ENCODE results near the gene TMC1. TPM values are rescaled to one million over a fixed set of nuclear protein-coding genes. Genes with fewer than 3 reads are reported as not detected.

The TMC1 gene
- total and polyA plus RNA-seq, 2 of the 13 experiments (the other 11 are each of a cell fraction or from before 2014, with no cell fraction given), result 0.02 to 0.03 TPM

- no peak for TF ChIP-seq ZNF253 (CRISPR knock-in tag; IDR thresholded peaks at IDR 0.05; ENCODE audit: borderline replicate concordance)
- no peak for TF ChIP-seq ZNF432 (CRISPR knock-in tag; IDR thresholded peaks at IDR 0.05; ENCODE audit: borderline replicate concordance)
- TF ChIP-seq ZBTB8A (CRISPR knock-in tag; IDR thresholded peaks at IDR 0.05; ENCODE audit: borderline replicate concordance, low read depth), result no peak
- TF ChIP-seq, protein P1, sequence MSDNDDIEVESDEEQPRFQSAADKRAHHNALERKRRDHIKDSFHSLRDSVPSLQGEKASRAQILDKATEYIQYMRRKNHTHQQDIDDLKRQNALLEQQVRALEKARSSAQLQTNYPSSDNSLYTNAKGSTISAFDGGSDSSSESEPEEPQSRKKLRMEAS (IDR thresholded peaks at IDR 0.05), result no peak
- TF ChIP-seq STAG1 (CRISPR knock-in tag; IDR thresholded peaks at IDR 0.05), result peak; percentile 82
- TF ChIP-seq IKZF4 (CRISPR knock-in tag; IDR thresholded peaks at IDR 0.05; ENCODE audit: borderline replicate concordance, low read depth, not compliant biosample characterization), result peak; percentile 28
- TF ChIP-seq, protein P2, sequence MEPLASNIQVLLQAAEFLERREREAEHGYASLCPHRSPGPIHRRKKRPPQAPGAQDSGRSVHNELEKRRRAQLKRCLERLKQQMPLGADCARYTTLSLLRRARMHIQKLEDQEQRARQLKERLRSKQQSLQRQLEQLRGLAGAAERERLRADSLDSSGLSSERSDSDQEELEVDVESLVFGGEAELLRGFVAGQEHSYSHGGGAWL (CRISPR knock-in tag; IDR thresholded peaks at IDR 0.05), result no peak
- no peak for TF ChIP-seq ZBTB34 (CRISPR knock-in tag; IDR thresholded peaks at IDR 0.05)
- no peak for TF ChIP-seq NR1H2 (CRISPR knock-in tag; IDR thresholded peaks at IDR 0.05; ENCODE audit: borderline replicate concordance, low read depth)
- no peak for TF ChIP-seq IRX3 (CRISPR knock-in tag; IDR thresholded peaks at IDR 0.05; ENCODE audit: borderline replicate concordance, low read depth)
- no peak for TF ChIP-seq BRF2 (CRISPR knock-in tag; IDR thresholded peaks at IDR 0.05)
- no peak for TF ChIP-seq GTF3A (CRISPR knock-in tag; conservative IDR thresholded peaks at IDR 0.05)
- no peak for TF ChIP-seq PAXIP1 (CRISPR knock-in tag; conservative IDR thresholded peaks at IDR 0.05)
- no peak for TF ChIP-seq ZMAT5 (CRISPR knock-in tag; IDR thresholded peaks at IDR 0.05; ENCODE audit: borderline replicate concordance, low read depth)
- no peak for TF ChIP-seq TFE3 (CRISPR knock-in tag; IDR thresholded peaks at IDR 0.05)
- no peak for TF ChIP-seq FOXJ3 (CRISPR knock-in tag; IDR thresholded peaks at IDR 0.05; ENCODE audit: borderline replicate concordance)
- no peak for TF ChIP-seq BHLHE40 (IDR thresholded peaks at IDR 0.05; ENCODE audit: low read length)
Measured at GRCh38 chr9:72843520-72844439, 322.4 kb downstream of the TMC1 start (continued).

Measured in HepG2 (cell line).